GM21526 (cell line): ENCODE measurements around the gene CLCN5.
A peak's percentile ranks its signal among the peaks of the same experiment; 100 is the strongest.

ENCODE experiments used
- ATAC-seq: cut with Tn5 transposase; IDR thresholded peaks from one replicate; pipeline ENCODE4 v1.9.1; 2021; ENCODE audit warnings: moderate library complexity; ENCODE audit not compliant: unreplicated experiment, low FRiP score

Gene CLCN5

DNA sequence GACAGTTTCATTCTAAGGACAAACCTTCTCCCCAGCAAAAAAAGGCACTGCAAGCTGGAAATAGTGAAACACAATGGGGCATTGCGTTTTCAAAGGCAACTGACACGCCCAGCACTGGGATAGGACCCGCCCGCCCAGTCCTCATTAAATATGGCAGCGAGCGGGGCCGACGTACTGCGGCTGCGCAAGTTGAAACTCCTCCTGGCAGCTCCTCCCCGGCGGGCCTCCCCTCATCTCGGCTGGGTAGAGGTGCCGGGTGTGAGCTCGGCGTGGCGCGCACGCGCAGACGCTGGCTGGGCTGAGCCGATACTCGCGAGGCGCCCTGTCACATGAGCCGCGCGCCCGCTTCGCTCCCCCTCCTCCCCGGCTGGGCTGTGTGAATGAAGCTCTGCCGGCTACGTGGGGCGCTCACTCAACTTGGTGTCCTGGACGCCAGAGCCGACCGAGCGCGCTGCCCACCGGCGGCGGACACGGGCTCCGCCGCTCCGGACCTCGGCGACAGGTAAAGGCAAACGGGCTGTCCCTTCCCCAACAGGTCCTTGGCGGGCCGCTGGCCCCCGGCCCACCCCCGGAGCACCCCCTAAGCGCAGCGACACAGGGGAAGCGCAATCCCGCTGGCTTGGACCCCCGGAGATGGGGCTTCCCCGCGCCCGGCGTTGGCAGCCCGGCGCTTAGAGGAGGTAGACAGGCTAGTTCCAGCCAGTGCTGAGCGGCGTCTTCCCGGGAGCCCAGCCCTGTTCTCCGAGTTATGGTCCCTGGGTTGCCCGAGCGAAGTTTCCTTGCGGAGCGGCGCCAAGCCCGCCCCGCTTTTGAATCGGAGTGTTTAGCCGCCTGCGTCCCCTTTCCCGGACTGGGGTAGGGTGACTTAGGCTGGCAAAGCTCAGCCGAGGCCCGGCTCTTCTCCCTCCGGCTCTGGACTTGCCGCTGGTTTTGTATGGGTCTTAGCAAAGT is at the start of gene CLCN5:
TSS of gene CLCN5 (plus strand) at position 306 of the 951 bp plus-strand sequence. CDS start 2,703 bp downstream, outside the sequence.
- ATAC-seq = peak; percentile 94

- ATAC-seq = no peak
These were observed 45.6 kb upstream of the CLCN5 start for GRCh38 chrX:49876750-49877149.

GRCh38 chrX:49877397-49878101 is 44.8 kb upstream of the CLCN5 start:
- no peak for ATAC-seq

GRCh38 chrX:49878128-49878833 is 44.1 kb upstream of the CLCN5 start:
- ATAC-seq = no peak

GRCh38 chrX:49878834-49879655 is 43.4 kb upstream of the CLCN5 start, which contains the start of gene USP27X:
TSS of gene USP27X (plus strand) at chrX:49879484. CDS start at chrX:49880308, 824 bp downstream.
- ATAC-seq = peak; percentile 88

- ATAC-seq = no peak
These were observed 42.6 kb upstream of the CLCN5 start for GRCh38 chrX:49879656-49880277.

GRCh38 chrX:49880668-49881067 is 41.7 kb upstream of the CLCN5 start:
- ATAC-seq = no peak

- peak; percentile 62 for ATAC-seq
These were observed 38.0 kb upstream of the CLCN5 start for GRCh38 chrX:49884290-49884862.

GRCh38 chrX:49892542-49892941 is 29.9 kb upstream of the CLCN5 start:
- ATAC-seq = no peak

DNA sequence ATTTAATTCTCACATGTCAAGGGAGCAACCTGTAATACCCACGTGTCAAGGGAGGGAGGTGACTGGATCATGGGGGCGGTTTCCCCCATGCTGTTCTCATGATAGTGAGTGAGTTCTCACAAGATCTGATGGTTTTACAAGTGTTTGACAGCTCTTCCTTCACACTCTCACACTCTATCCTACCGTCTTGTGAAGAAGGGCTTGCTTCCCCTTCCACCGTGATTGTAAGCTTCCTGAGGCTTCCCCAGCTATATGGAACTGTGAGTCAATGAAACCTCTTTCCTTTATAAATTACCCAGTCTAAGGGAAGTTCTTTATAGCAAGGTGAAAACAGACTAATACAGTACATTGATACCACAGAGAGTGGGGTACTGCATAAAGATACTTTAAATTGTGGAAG is 25.4 kb upstream of the CLCN5 start:
- no peak for ATAC-seq

GRCh38 chrX:49901048-49901447 is 21.3 kb upstream of the CLCN5 start:
- no peak for ATAC-seq

- ATAC-seq = peak; percentile 72
These were observed 12.1 kb upstream of the CLCN5 start for GRCh38 chrX:49910344-49910743.

GRCh38 chrX:49912086-49912485 is 10.3 kb upstream of the CLCN5 start:
- ATAC-seq = no peak

DNA sequence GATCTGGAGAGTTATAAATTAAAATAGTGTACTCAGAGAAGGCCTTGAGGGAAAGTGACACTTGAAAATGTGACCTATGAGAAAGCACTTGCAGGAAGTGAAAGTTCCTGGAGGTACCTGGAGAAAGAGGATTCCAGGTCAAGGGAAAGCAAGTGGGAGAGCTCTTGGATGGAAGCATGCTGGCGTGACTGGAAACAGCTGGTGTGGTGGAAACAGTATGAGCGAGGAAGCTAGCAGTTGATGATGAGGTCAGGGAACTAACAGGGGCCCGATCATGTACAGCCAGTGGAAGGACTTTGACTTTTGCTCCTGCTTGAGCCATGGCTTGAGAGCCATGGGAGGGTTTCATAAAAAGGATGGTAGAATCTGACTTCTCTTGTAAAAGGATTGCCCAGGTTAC is 9.5 kb upstream of the CLCN5 start:
- no peak for ATAC-seq

DNA sequence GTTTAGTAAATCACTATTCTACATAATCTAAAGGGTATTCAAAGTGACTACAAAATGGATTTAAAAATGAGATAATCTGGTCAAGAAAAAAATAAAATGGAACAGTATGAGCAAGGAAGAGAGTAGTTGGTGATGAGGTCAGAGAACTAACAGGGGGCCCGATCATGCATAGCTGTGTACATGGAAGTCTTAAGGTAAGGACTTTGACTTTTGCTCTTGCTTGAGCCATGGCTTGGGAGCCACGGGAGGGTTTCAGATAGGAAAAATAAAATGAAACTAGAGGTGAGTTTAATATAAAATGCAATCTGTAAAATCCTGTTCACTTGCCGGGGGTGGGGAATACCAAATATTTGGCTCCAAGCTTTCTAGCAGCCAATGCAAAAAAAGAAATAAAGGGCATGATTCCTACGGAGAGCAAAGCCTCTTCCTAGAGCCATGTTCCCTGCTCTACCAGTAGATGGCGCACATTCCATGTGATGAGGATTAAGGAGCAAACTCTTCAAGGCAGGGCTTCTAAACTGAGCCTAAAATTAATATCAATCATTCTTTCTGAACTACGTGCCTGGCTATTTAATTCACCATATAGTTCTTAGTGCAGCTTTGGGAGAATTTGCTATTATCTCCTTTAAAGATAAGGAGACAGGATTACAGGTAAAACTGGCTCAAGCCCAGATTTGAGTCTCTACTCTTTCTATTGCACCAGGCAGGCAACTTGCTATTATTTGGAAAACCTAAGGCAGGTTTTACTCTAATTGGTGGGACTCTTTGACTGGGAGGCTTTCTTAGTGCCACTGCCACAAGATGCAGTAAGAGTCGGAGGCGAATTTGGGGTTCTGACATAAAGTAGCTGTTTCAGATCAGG is 6.8 kb upstream of the CLCN5 start:
- ATAC-seq = no peak

DNA sequence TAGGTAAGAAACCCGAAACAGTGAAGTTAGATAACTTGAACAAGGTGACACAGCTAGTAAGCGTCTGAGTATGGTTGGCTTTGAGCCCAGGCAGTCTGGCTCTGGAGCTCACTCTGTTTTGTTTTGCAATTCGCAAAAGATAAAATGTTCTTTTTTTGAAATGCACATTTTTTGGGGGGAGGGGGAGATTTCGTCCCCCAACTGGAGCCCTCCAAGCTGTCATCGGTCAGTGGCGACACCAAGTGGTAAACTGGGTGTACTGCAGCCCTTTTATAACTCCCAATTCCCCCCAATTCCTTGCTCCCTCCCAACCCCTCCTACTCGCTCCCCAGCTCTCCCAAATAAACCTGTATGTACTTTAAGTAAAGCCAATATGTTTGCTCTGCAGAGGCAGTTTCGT is 2.8 kb upstream of the CLCN5 start:
- ATAC-seq = no peak

DNA sequence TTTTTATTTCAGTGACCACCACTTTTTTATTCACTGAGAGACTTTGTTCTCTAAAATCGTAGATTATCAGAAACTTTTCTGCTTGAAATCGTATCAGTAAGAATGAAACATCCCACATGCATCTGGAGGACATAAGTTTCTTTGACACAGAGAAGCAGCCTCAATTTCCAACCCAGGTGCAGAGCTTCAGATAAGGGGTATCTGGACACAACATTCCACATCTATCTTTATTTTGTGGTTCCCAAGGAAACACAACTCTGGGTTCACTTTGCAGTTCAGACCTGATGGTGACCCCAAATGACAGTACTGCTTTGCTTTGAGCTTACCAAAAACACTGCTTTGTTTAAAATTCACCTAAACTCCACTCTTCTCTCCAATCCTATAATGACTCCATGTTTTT is 1.3 kb upstream of the CLCN5 start:
- ATAC-seq = no peak

DNA sequence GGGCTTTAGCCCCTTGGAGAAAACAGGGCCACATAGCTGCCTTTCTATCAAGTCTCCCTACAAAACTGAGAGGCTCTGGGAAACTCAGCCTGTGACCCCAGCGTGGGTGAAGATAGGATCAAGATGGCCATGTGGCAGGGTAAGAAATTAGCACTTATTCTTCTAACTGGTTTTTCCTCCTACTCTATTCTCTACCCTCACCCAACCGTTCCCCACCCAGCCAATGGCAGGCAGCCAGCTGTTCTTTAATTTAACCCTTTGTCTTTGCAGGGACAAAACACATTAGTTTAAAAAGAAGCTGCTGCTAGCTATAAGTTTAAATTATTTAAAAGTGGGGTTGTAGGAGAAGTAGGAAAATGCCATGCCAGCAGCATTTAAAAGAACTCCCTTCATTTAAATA is 2.8 kb downstream of the CLCN5 start:
- no peak for ATAC-seq
